Naive thymus-derived CD4-positive, alpha-beta T cell (primary cell): ENCODE measurements around the gene LDLRAD4. TPM values are rescaled to one million over a fixed set of nuclear protein-coding genes. Genes with fewer than 3 reads are reported as not detected.

Experiments
- ATAC-seq: fragments of 150-1000 bp; cut with Tn5 transposase; 2 replicates; pipeline ENCODE4 v1.10.0; 2021; ENCODE audit warnings: mild to moderate bottlenecking, moderate library complexity
- CTCF ChIA-PET: fragments of 350-600 bp; sonication (Branson Sonifier 250); formaldehyde crosslinking; loops from one replicate; lab custom pipeline; 2021; ENCODE audit warnings: antibody characterized with exemption; lab: Charles Lee
- POLR2A ChIA-PET: fragments of 350-600 bp; sonication (Branson Sonifier 250); formaldehyde crosslinking; loops from one replicate; lab custom pipeline; 2021; ENCODE audit warnings: antibody characterized with exemption, inconsistent platforms; lab: Charles Lee
- DNase-seq, 9 donors: peaks; one replicate each; pipeline versions ENCODE4 v3.0.0 to v3.0.0-alpha.2; 2020 to 2022; ENCODE audit warnings: mixed read lengths in 1 of 9
- H3K27ac ChIP-seq: one replicate; pipeline ENCODE4 v1.7.0; 2013; ENCODE audit warnings: mild to moderate bottlenecking, low read depth, low read length, moderate library complexity
- H3K27me3 ChIP-seq, 2 donors: one replicate each; pipeline ENCODE4 v1.7.0; 2013; ENCODE audit warnings: low read length in 2 of 2, mild to moderate bottlenecking in 2 of 2, moderate library complexity in 2 of 2; ENCODE audit not compliant: control insufficient read depth in 2 of 2, insufficient read depth in 2 of 2
- H3K36me3 ChIP-seq, 3 experiments: 1 replicate in 2 of 3; 2 replicates in 1 of 3; pipeline ENCODE4 v1.7.0; 2013; ENCODE audit warnings: low read length in 3 of 3, mild to moderate bottlenecking in 3 of 3, moderate library complexity in 1 of 3; ENCODE audit not compliant: insufficient read depth in 3 of 3, control insufficient read depth in 2 of 3
- H3K4me1 ChIP-seq, 2 donors: one replicate each; pipeline ENCODE4 v1.7.0; 2013; ENCODE audit warnings: low read length in 2 of 2, mild to moderate bottlenecking in 2 of 2, moderate library complexity in 1 of 2; ENCODE audit not compliant: control insufficient read depth in 2 of 2, insufficient read depth in 2 of 2
- H3K4me3 ChIP-seq: 2 replicates; pipeline ENCODE4 v1.7.0; 2013; ENCODE audit warnings: mild to moderate bottlenecking, low read length
- H3K9me3 ChIP-seq, 3 experiments: 1 replicate in 2 of 3; 2 replicates in 1 of 3; pipeline ENCODE4 v1.7.0; 2013; ENCODE audit warnings: low read length in 3 of 3; ENCODE audit not compliant: control insufficient read depth in 2 of 3
- H3K27ac Mint-ChIP-seq, 9 donors: one replicate each; pipeline ENCODE4 v1.8.0; 2020 to 2022; ENCODE audit warnings: mixed read lengths in 9 of 9, mild to moderate bottlenecking in 8 of 9, moderate library complexity in 5 of 9, inconsistent platforms in 2 of 9
- H3K27me3 Mint-ChIP-seq, 5 donors: one replicate each; pipeline ENCODE4 v1.8.0; 2021 to 2022; ENCODE audit warnings: mixed read lengths in 5 of 5, mild to moderate bottlenecking in 1 of 5
- H3K36me3 Mint-ChIP-seq, 5 donors: one replicate each; pipeline ENCODE4 v1.8.0; 2020 to 2022; ENCODE audit warnings: mixed read lengths in 5 of 5, mild to moderate bottlenecking in 3 of 5, inconsistent platforms in 1 of 5
- H3K4me1 Mint-ChIP-seq, 7 donors: one replicate each; pipeline ENCODE4 v1.8.0; 2020 to 2022; ENCODE audit warnings: mixed read lengths in 7 of 7, mild to moderate bottlenecking in 3 of 7, inconsistent platforms in 1 of 7
- H3K4me3 Mint-ChIP-seq, 10 donors: one replicate each; pipeline ENCODE4 v1.8.0; 2020 to 2022; ENCODE audit warnings: mild to moderate bottlenecking in 10 of 10, mixed read lengths in 10 of 10, moderate library complexity in 6 of 10, inconsistent platforms in 2 of 10
- H3K9me3 Mint-ChIP-seq, 11 donors: one replicate each; pipeline ENCODE4 v1.8.0; 2020 to 2022; ENCODE audit warnings: mixed read lengths in 11 of 11, mild to moderate bottlenecking in 4 of 11, inconsistent platforms in 1 of 11, moderate library complexity in 1 of 11
- intact Hi-C, 2 donors: fragments of 100-400 bp; cut with micrococcal nuclease; formaldehyde crosslinking; loops; one replicate each; pipeline ENCODE4 v1.15.1; 2023
- polyA plus RNA-seq, 2 donors: library from polyadenylated mRNA; unstranded; fragments of 300-500 nt; fragmentation: Illumina TruSeq; gene quantifications; one replicate each; pipeline ENCODE4 v1.2.3, GENCODE V29; 2021
- total RNA-seq, 6 experiments: library from RNA in 5 of 6; stranded (reverse) in 5 of 6; gene quantifications; 1 replicate in 5 of 6; 2 replicates in 1 of 6; pipeline ENCODE4 v1.2.3 and lab custom pipeline; 2021 to 2026

Gene LDLRAD4
- total and polyA plus RNA-seq, 7 experiments from 2014 or later: 13.0 to 84.3 (median 53.7) TPM

DNA sequence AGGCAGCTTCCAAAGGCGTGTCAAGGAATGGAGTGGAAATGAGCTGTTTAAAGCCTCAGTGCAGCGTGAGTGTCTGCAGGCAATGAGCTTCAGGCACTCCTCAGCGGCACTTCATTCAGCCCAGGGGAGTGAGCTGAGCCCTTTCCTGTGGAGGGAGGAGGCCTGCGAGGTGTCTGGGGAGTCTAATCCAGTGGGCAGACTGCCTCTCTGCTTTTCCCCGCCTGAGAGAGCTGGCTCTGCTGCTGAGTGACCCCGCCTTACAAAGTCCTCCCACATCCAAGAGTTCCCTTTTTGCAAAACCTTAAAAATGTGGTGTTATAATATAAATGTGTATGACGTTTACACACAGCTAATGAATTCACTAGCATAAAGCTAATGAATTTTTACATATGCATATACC lies 7.0 kb upstream of the LDLRAD4 start:
- CTCF ChIA-PET: interaction anchor here (0.6 to 1.8 kb wide), 3 partner anchors 418 to 924 kb away, joined by 3 to 6 read pairs (median 5); no protein-coding TSS in a partner anchor
- Mint-ChIP-seq H3K4me1 (peaks cover 0 to 20% (median 10%) of the 10 kb centered on the region in 7 donors), H3K27ac (no peak overlapping the region), H3K4me3 (no peak overlapping the region), H3K27me3 (peaks cover 23 to 64% (median 26%) of the 10 kb centered on the region in 5 donors), H3K9me3 (peaks cover 0 to 5% (median 0%) of the 10 kb centered on the region in 11 donors), H3K36me3 (peaks cover 0 to 4% (median 0%) of the 10 kb centered on the region in 5 donors)
- intact Hi-C loops: no loop called here
- Histone ChIP-seq H3K4me1 (peaks cover 1 to 3% of the 10 kb centered on the region in 2 donors), H3K27ac (no peak overlapping the region), H3K36me3 (no peaks in the 10 kb centered on the region), H3K9me3 (no peaks in the 10 kb centered on the region), H3K4me3 (no peak overlapping the region), H3K27me3 (no peaks in the 10 kb centered on the region)
- DNase-seq (no peak), ATAC-seq (no peak)
- POLR2A ChIA-PET: no interaction called here

DNA sequence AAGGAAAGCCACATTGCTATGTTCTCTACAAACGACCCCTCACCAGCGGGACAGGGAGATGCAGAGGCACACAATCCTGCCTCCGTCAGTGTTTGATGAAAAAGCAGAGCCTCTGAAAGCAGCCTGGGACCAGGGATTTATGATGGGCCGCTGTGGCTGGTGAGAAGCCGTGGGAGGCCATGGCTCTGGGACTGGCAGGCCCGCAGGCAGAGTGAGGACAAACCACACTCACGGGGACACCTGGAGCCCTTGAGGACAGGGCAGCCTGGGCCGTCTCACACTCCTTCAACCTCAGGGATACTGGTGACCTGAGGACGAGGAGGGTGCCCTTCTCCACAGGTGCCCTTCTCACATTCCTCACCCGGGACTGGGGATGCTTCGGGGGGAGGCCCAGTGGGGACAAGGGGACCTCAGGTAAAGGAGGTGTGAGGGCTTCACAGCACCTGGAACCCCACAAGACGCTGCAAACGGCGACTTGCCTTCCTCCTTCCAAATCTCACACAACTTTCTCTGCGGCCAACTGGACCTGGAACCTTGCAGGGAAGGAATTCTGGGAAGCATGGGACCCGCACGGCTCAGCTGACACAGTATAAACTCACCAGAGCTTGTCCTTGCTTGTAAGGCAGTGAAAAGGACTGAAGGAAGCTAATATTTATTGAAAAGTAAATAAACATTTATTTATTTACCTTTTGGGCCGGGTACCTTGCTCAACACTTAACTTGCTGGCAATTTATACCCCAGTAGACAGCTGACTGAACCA lies 5.3 kb upstream of the LDLRAD4 start:
- no peak for DNase-seq
- Mint-ChIP-seq H3K4me3 (no peak overlapping the region), H3K27me3 (peaks cover 7 to 55% (median 15%) of the 10 kb centered on the region in 5 donors), H3K36me3 (peaks cover 0 to 4% (median 0%) of the 10 kb centered on the region in 5 donors), H3K4me1 (peaks cover 0 to 16% (median 9%) of the 10 kb centered on the region in 7 donors), H3K9me3 (peaks cover 0 to 5% (median 0%) of the 10 kb centered on the region in 11 donors), H3K27ac (no peak overlapping the region)
- Histone ChIP-seq H3K27me3 (no peaks in the 10 kb centered on the region), H3K27ac (no peak overlapping the region), H3K36me3 (no peaks in the 10 kb centered on the region), H3K9me3 (no peaks in the 10 kb centered on the region), H3K4me1 (peaks cover 5 to 6% of the 10 kb centered on the region in 2 donors), H3K4me3 (no peak overlapping the region)
- POLR2A ChIA-PET: no interaction called here
- CTCF ChIA-PET: interaction anchor here (1.1 to 1.9 kb wide), 2 partner anchors 316 to 524 kb away, joined by 4 read pairs; no protein-coding TSS in a partner anchor
- intact Hi-C loops: no loop called here
- ATAC-seq: no peak

DNA sequence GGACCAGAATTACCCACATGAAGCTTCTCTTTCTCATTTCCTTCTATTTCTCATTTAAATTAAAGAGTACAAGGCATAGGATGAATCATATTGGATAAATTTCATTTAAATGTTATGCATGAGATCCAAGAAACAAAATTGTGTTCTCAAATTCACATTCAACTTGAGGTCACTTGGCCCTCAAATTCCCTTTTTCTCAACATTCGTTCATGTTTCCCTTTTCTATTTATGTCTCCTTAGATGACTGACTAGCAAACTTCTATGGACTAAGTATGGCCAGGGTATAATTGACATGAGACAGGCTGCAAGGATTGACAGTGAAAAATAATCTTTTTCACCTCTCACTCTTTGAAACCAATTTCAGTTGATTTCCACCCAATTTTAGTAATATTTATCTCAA lies 4.0 kb upstream of the LDLRAD4 start:
- Histone ChIP-seq H3K27ac (no peak overlapping the region), H3K9me3 (no peaks in the 10 kb centered on the region), H3K4me3 (no peak overlapping the region), H3K36me3 (no peaks in the 10 kb centered on the region), H3K27me3 (no peaks in the 10 kb centered on the region), H3K4me1 (peaks cover 5 to 12% of the 10 kb centered on the region in 2 donors)
- no peak for ATAC-seq
- H3K27me3 Mint-ChIP-seq: peaks cover 1 to 51% (median 7%) of the 10 kb centered on the region in 5 donors
- peaks cover 0 to 1% (median 0%) of the 10 kb centered on the region in 11 donors for H3K9me3 Mint-ChIP-seq
- H3K4me3 Mint-ChIP-seq: no peak overlapping the region
- CTCF ChIA-PET: no interaction called here
- peaks cover 7 to 25% (median 20%) of the 10 kb centered on the region in 7 donors for H3K4me1 Mint-ChIP-seq
- POLR2A ChIA-PET: no interaction called here
- no peak overlapping the region for H3K27ac Mint-ChIP-seq
- peaks cover 0 to 1% (median 0%) of the 10 kb centered on the region in 5 donors for H3K36me3 Mint-ChIP-seq
- no peak for DNase-seq
- intact Hi-C loops: loop anchor here (5.0 kb wide), 3 partner anchors 93 to 918 kb away; partner anchors contain the start of gene ZNF519 (in 1 of the 2)

DNA sequence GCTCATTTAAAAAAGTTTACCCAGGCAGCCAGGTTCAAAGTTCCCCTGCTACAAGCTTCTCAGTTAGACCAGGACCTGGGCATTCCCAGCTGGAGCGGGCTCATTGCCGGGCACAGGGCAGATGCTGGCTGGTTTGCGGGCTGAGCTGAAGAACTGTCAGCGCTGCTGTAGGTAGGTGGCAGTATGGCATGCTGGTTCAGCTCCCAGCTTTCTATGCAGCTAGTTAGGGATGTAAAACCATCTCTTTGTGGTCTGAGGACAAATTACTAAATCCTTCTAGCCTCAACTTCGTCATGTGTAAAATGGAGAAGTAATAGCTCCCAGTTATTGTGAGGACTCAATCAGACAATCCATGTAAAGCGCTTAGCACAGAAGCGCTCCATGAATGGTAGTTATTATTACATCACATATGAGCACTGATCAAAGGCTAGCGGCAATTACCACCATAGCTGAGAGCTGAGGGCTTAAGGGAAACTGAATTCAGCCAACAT lies 2.4 kb upstream of the LDLRAD4 start:
- peak overlapping the region; percentile 48 for H3K4me3 ChIP-seq
- H3K27ac ChIP-seq: peak overlapping the region; percentile 60
- ChIA-PET CTCF (interaction anchor here (0.6 to 2.1 kb wide), 43 partner anchors 9 to 597 kb away, joined by 3 to 18 read pairs (median 4); partner anchors contain the start of genes FAM210A and RNMT), POLR2A (interaction anchor here (0.9 to 1.5 kb wide), 8 partner anchors 62 to 510 kb away, joined by 3 to 7 read pairs (median 4); partner anchors contain the start of genes FAM210A and RNMT)
- Mint-ChIP-seq H3K27me3 (peaks cover 0 to 50% (median 6%) of the 10 kb centered on the region in 5 donors), H3K27ac (peak overlapping the region in 8 of 9 donors; percentile 76 to 96 (median 88)), H3K36me3 (no peaks in the 10 kb centered on the region), H3K4me3 (peak overlapping the region; percentile 87 to 99 (median 94)), H3K9me3 (peaks cover 0 to 1% (median 0%) of the 10 kb centered on the region in 11 donors), H3K4me1 (peaks cover 14 to 38% (median 35%) of the 10 kb centered on the region in 7 donors)
- peak; percentile 75 for ATAC-seq
- H3K4me1 ChIP-seq: peaks cover 5 to 16% of the 10 kb centered on the region in 2 donors
- no peaks in the 10 kb centered on the region for H3K9me3 ChIP-seq
- intact Hi-C loops: loop anchor here (1.0 to 5.0 kb wide), 24 partner anchors 51 to 916 kb away; partner anchors contain the start of genes FAM210A (in 2 of the 2), RNMT (in 2 of the 2) and ZNF519 (in 1 of the 2)
- no peaks in the 10 kb centered on the region for H3K36me3 ChIP-seq
- peak; percentile 20 to 72 (median 62) for DNase-seq
- H3K27me3 ChIP-seq: no peaks in the 10 kb centered on the region

DNA sequence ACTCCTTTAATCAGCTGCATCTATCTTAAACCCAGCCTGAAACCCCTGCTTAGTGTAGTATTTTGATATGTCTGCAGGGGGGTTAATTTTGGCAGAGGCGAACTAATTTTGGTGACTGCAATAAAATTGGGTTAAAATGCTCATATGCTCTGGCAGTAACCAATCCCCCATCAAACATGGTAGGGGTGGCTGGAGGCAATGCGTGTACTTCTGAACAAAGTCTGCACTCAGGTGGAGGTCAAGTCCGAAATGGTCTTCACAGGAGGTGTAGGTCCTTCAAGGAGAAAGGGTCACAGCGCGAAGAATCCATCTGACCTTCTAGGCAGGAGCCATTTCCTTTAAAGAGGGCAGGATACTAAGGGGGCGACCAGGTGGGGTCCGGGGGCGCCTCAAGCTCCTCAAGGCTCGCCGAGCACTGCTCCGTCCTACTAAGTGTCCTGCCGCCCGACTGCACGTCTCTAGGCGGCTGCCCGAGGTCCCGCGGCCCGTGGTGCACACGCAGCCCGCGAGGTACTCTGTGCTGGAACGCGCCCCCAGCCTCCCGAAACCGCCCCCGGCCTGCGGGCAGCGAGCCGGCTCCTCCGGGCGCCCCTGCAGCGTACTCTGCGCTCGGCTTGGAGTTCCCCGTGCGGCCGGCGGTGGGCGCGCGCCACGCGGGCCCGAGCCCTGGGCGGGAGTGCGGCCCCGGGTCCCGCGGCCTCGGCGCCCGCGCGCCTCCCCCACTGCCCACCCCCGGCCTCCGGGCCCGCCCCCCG lies 1.7 kb upstream of the LDLRAD4 start:
- ChIA-PET POLR2A (interaction anchor here (0.9 to 1.5 kb wide), 9 partner anchors 62 to 509 kb away, joined by 3 to 7 read pairs (median 4); partner anchors contain the start of genes FAM210A and RNMT), CTCF (interaction anchor here (0.7 to 2.1 kb wide), 37 partner anchors 8 to 596 kb away, joined by 3 to 18 read pairs (median 4); partner anchors contain the start of genes FAM210A and RNMT)
- Mint-ChIP-seq H3K27ac (peak overlapping the region; percentile 58 to 96 (median 86)), H3K9me3 (peaks cover 0 to 1% (median 0%) of the 10 kb centered on the region in 11 donors), H3K4me1 (peaks cover 14 to 44% (median 39%) of the 10 kb centered on the region in 7 donors), H3K27me3 (peaks cover 0 to 48% (median 6%) of the 10 kb centered on the region in 5 donors), H3K4me3 (peak overlapping the region; percentile 87 to 99 (median 94)), H3K36me3 (no peaks in the 10 kb centered on the region)
- H3K4me3 ChIP-seq: peak overlapping the region; percentile 48
- DNase-seq: peak; percentile 26 to 76 (median 55)
- peak overlapping the region; percentile 76 for H3K27ac ChIP-seq
- intact Hi-C loops: loop anchor here (1.0 to 5.0 kb wide), 24 partner anchors 50 to 915 kb away; partner anchors contain the start of genes FAM210A (in 2 of the 2), RNMT (in 2 of the 2) and ZNF519 (in 1 of the 2)
- no peaks in the 10 kb centered on the region for H3K27me3 ChIP-seq
- H3K36me3 ChIP-seq: no peaks in the 10 kb centered on the region
- peak; percentile 65 for ATAC-seq
- H3K9me3 ChIP-seq: no peaks in the 10 kb centered on the region
- H3K4me1 ChIP-seq: peaks cover 5 to 16% of the 10 kb centered on the region in 2 donors
